Lower leg skin (tissue), 4 donors: Measurements from ENCODE around the gene POLR2E. TPM values are rescaled to one million over a fixed set of nuclear protein-coding genes. Genes with fewer than 3 reads are reported as not detected.
A peak's percentile ranks its signal among the peaks of the same experiment; 100 is the strongest.

Experiments used
- DNase-seq, 2 donors: peaks; one replicate each; pipeline ENCODE4 v3.0.0-alpha.2; 2019; ENCODE audit warnings: low spot score in 2 of 2
- H3K4me3 ChIP-seq: fragments of 200-600 bp; sonication (generic); 2 replicates; pipeline ENCODE4 v1.5.1; 2017; ENCODE audit warnings: mild to moderate bottlenecking, low read depth; ENCODE audit not compliant: poor library complexity, severe bottlenecking
- CTCF ChIP-seq, 3 donors: fragments of 450-650 bp; IDR thresholded peaks; one replicate each; pipeline ENCODE4 v1.5.1; 2016; ENCODE audit warnings: antibody characterized with exemption in 3 of 3, mild to moderate bottlenecking in 3 of 3, moderate library complexity in 2 of 3
- POLR2A ChIP-seq, 2 donors: fragments of 450-650 bp; IDR thresholded peaks; one replicate each; pipeline ENCODE4 v1.6.1; 2016 to 2017; ENCODE audit warnings: antibody characterized with exemption in 2 of 2, mild to moderate bottlenecking in 1 of 2, moderate library complexity in 1 of 2
- WGBS, 2 donors: methylation state at CpG; one replicate each; pipeline ENCODE4 v1.1.5; 2018; 5-methylcytosine and 5-hydroxymethylcytosine counted together
- intact Hi-C: fragments of 100-400 bp; cut with DNase I; formaldehyde crosslinking; loops from one replicate; pipeline ENCODE4 v1.15.0; 2023; ENCODE audit warnings: low total_unique reads
- total RNA-seq, 4 donors: library from RNA; depleted of rRNA; stranded (reverse); fragments of >200 nt; gene quantifications; one replicate each; pipeline ENCODE4 v1.1.0, GENCODE V29; 2016

POLR2E gene
- total RNA-seq, 4 donors from 2014 or later = 93.3 to 198 (median 123) TPM

GRCh38 chr19:1122972-1123363 lies 27.8 kb upstream of the POLR2E start:
- H3K4me3 ChIP-seq = no peak overlapping the region

GRCh38 chr19:1122021-1122971 lies 27.1 kb upstream of the POLR2E start:
- intact Hi-C loops = no loop called here

More at GRCh38 chr19:1122972-1123363, 27.8 kb upstream of the POLR2E start:
- TF ChIP-seq POLR2A (IDR thresholded peaks at IDR 0.05) = no peak
- no peak for TF ChIP-seq CTCF (IDR thresholded peaks at IDR 0.05)
- 46 to 53% methylated on average over 21 of the region's 21 CpGs for WGBS, 2 donors
- peak in 1 of 2 donors; percentile 86 for DNase-seq
- intact Hi-C loops = no loop called here

GRCh38 chr19:1121395-1121794 lies 26.2 kb upstream of the POLR2E start:
- TF ChIP-seq CTCF (IDR thresholded peaks at IDR 0.05) (no peak), POLR2A (IDR thresholded peaks at IDR 0.05) (no peak)
- H3K4me3 ChIP-seq = no peak overlapping the region
- DNase-seq = no peak
- whole genome bisulfite sequencing, 2 donors = 84 to 98% methylated on average over 4 to 6 of the region's 10 CpGs
- intact Hi-C loops = no loop called here

More at GRCh38 chr19:1122021-1122971, 27.1 kb upstream of the POLR2E start:
- no peak for TF ChIP-seq POLR2A (IDR thresholded peaks at IDR 0.05)
- TF ChIP-seq CTCF (IDR thresholded peaks at IDR 0.05) = no peak
- DNase-seq = no peak
- no peak overlapping the region for H3K4me3 ChIP-seq
- 94 to 95% methylated on average over 63 of the region's 63 CpGs for WGBS, 2 donors

GRCh38 chr19:1119475-1120217 lies 24.5 kb upstream of the POLR2E start:
- no peak for TF ChIP-seq POLR2A (IDR thresholded peaks at IDR 0.05)
- TF ChIP-seq CTCF (IDR thresholded peaks at IDR 0.05) = no peak
- WGBS, 2 donors = 89 to 90% methylated on average over 43 to 50 of the region's 50 CpGs
- DNase-seq = peak in 1 of 2 donors; percentile 86
- H3K4me3 ChIP-seq = no peak overlapping the region
- intact Hi-C loops = loop anchor here (10.0 kb wide), 1 partner anchor 65 kb away; no protein-coding TSS in a partner anchor

- no peak overlapping the region for H3K4me3 ChIP-seq
- no peak for DNase-seq
- WGBS, 2 donors = 89 to 95% methylated on average over 34 of the region's 34 CpGs
- intact Hi-C loops = loop anchor here (10.0 kb wide), 1 partner anchor 66 kb away; no protein-coding TSS in a partner anchor
- TF ChIP-seq CTCF (IDR thresholded peaks at IDR 0.05) (no peak), POLR2A (IDR thresholded peaks at IDR 0.05) (no peak)
These were observed 23.8 kb upstream of the POLR2E start for GRCh38 chr19:1118999-1119398.
